Measurements from ENCODE around the gene ATG10. TPM values are rescaled to one million over a fixed set of nuclear protein-coding genes. Genes with fewer than 3 reads are reported as not detected.
"Not testable (repeated sequence)": the region's sequence is repeated elsewhere in the genome, so short reads cannot be mapped to it uniquely, and the experiment has no call there.

The ATG10 gene
- total RNA-seq, 1 experiment from 2014 or later, result 12.2 TPM

GRCh38 chr5:81949462-81949861 lies 22.4 kb upstream of the ATG10 start:
- peaks cover 4% of the 10 kb centered on the region for H3K9me3 Mint-ChIP-seq
- TF ChIP-seq ZNF396 (CRISPR knock-in tag; IDR thresholded peaks at IDR 0.05; ENCODE audit: borderline replicate concordance), result no peak
- no peak for TF ChIP-seq NR2C2 (CRISPR knock-in tag; IDR thresholded peaks at IDR 0.05)
- no peak for TF ChIP-seq NFATC4 (CRISPR knock-in tag; IDR thresholded peaks at IDR 0.05)
- no peak for TF ChIP-seq ZBTB43 (CRISPR knock-in tag; IDR thresholded peaks at IDR 0.05)
- H3K4me1 Mint-ChIP-seq, result peaks cover 17% of the 10 kb centered on the region
- H3K4me3 Mint-ChIP-seq, result no peak overlapping the region
- H3K27ac Mint-ChIP-seq, result no peak overlapping the region
- H3K36me3 Mint-ChIP-seq, result no peaks in the 10 kb centered on the region; the same call in 1 of the 2 replicates
- no peak for ATAC-seq
- DNase-seq (ENCODE audit: low spot score), result no peak
- ChIA-PET CTCF (no interaction called here), POLR2A (no interaction called here)
- no peaks in the 10 kb centered on the region; the same call in 1 of the 2 replicates for H3K27me3 Mint-ChIP-seq (ENCODE audit: low read depth)

- Mint-ChIP-seq H3K36me3 (no peaks in the 10 kb centered on the region), H3K27ac (no peak overlapping the region), H3K27me3 (ENCODE audit: low read depth) (no peaks in the 10 kb centered on the region; the same call in 1 of the 2 replicates), H3K9me3 (no peaks in the 10 kb centered on the region), H3K4me1 (peaks cover 17% of the 10 kb centered on the region), H3K4me3 (no peak overlapping the region)
- POLR2A ChIA-PET, result no interaction called here
- ATAC-seq (no peak), DNase-seq (ENCODE audit: low spot score) (no peak)
- TF ChIP-seq STAT6 (CRISPR knock-in tag; conservative IDR thresholded peaks at IDR 0.05; ENCODE audit: low read depth) (no peak), ZNF512 (CRISPR knock-in tag; IDR thresholded peaks at IDR 0.05; ENCODE audit: borderline replicate concordance) (no peak), NR2C2 (CRISPR knock-in tag; IDR thresholded peaks at IDR 0.05) (no peak), FOXK1 (CRISPR knock-in tag; IDR thresholded peaks at IDR 0.05) (no peak), TEAD1 (CRISPR knock-in tag; IDR thresholded peaks at IDR 0.05) (no peak), NFATC4 (CRISPR knock-in tag; IDR thresholded peaks at IDR 0.05) (no peak), ZNF232 (CRISPR knock-in tag; IDR thresholded peaks at IDR 0.05) (no peak), ZSCAN18 (CRISPR knock-in tag; IDR thresholded peaks at IDR 0.05) (no peak), TCF7 (CRISPR knock-in tag; IDR thresholded peaks at IDR 0.05; ENCODE audit: low read depth) (no peak), CTCF (IDR thresholded peaks at IDR 0.05) (no peak), CREB1 (CRISPR knock-in tag; IDR thresholded peaks at IDR 0.05) (no peak)
- CTCF ChIA-PET, result no interaction called here
Observed at GRCh38 chr5:81950996-81951395, 20.8 kb upstream of the ATG10 start.

GRCh38 chr5:81954796-81955195 lies 17.0 kb upstream of the ATG10 start:
- H3K27me3 Mint-ChIP-seq (ENCODE audit: low read depth); ATAC-seq; H3K4me3 Mint-ChIP-seq; H3K36me3 Mint-ChIP-seq; CTCF ChIA-PET; DNase-seq (ENCODE audit: low spot score); POLR2A ChIA-PET; H3K9me3 Mint-ChIP-seq: not testable (repeated sequence)
- Mint-ChIP-seq H3K27ac (peak overlapping the region; percentile 1; the same call in 1 of the 2 replicates), H3K4me1 (peaks cover 17% of the 10 kb centered on the region)

GRCh38 chr5:81958129-81958528 lies 13.7 kb upstream of the ATG10 start:
- H3K4me1 Mint-ChIP-seq; POLR2A ChIA-PET; H3K4me3 Mint-ChIP-seq; H3K36me3 Mint-ChIP-seq; ATAC-seq; H3K9me3 Mint-ChIP-seq; CTCF ChIA-PET; DNase-seq (ENCODE audit: low spot score); H3K27ac Mint-ChIP-seq; H3K27me3 Mint-ChIP-seq (ENCODE audit: low read depth): not testable (repeated sequence)

Measured in WTC11 (cell line).